ENCODE measurements around the gene FKBP15. TPM values are rescaled to one million over a fixed set of nuclear protein-coding genes. Genes with fewer than 3 reads are reported as not detected.
"Not testable (repeated sequence)": the region's sequence is repeated elsewhere in the genome, so short reads cannot be mapped to it uniquely, and the experiment has no call there.

FKBP15 gene
- total RNA-seq, 1 experiment from 2014 or later, result 32.2 TPM

GRCh38 chr9:113150670-113151611 is 70.1 kb downstream of the FKBP15 start, which contains the start of gene SLC31A2:
SLC31A2 (plus strand) TSS chr9:113151007; CDS start chr9:113151075, 68 bp downstream.
- peak within 1 kb of the TSS; percentile 50 for H3K27ac Mint-ChIP-seq (ENCODE audit: low read depth, unreplicated experiment)
- ChIA-PET CTCF (interaction anchor here (0.6 to 4.2 kb wide), 10 partner anchors 13 to 316 kb away, joined by 3 to 30 read pairs (median 3); no protein-coding TSS in a partner anchor), POLR2A (interaction anchor here (0.6 to 4.6 kb wide), 9 partner anchors 8 to 259 kb away, joined by 3 to 50 read pairs (median 4); partner anchors contain the start of genes C9orf43, CDC26, FKBP15 and POLE3)
- TF ChIP-seq CTCF (IDR thresholded peaks at IDR 0.05; ENCODE audit: unreplicated experiment), result peak; percentile 22
- peak; percentile 83 for DNase-seq (ENCODE audit: unreplicated experiment)
- H3K27me3 Mint-ChIP-seq (ENCODE audit: insufficient read depth, unreplicated experiment), result peaks cover 10% of the 10 kb centered on the region
- H3K36me3 Mint-ChIP-seq (ENCODE audit: insufficient read depth, unreplicated experiment), result peaks cover 5% of the 10 kb centered on the region
- H3K4me1 Mint-ChIP-seq (ENCODE audit: insufficient read depth, unreplicated experiment), result peaks cover 27% of the 10 kb centered on the region
- intact Hi-C loops (cut with micrococcal nuclease), result loop anchor here (1.0 to 2.0 kb wide), 2 partner anchors 70 to 124 kb away; partner anchors contain the start of genes CDC26, FKBP15, PRPF4 and SLC31A1
- no TSS peak for BruUV-seq (replicated peaks)
- no peaks in the 10 kb centered on the region for H3K9me3 Mint-ChIP-seq (ENCODE audit: unreplicated experiment)
- H3K4me3 Mint-ChIP-seq (ENCODE audit: unreplicated experiment), result peak within 1 kb of the TSS; percentile 65

- H3K36me3 Mint-ChIP-seq (ENCODE audit: insufficient read depth, unreplicated experiment); BruUV-seq (replicated peaks); DNase-seq (ENCODE audit: unreplicated experiment); H3K27ac Mint-ChIP-seq (ENCODE audit: low read depth, unreplicated experiment); intact Hi-C loops (cut with micrococcal nuclease); H3K4me3 Mint-ChIP-seq (ENCODE audit: unreplicated experiment); H3K9me3 Mint-ChIP-seq (ENCODE audit: unreplicated experiment): not testable (repeated sequence)
- H3K4me1 Mint-ChIP-seq (ENCODE audit: insufficient read depth, unreplicated experiment), result peaks cover 21% of the 10 kb centered on the region
- peaks cover 24% of the 10 kb centered on the region for H3K27me3 Mint-ChIP-seq (ENCODE audit: insufficient read depth, unreplicated experiment)
- POLR2A ChIA-PET, result interaction anchor here (0.8 to 4.6 kb wide), 2 partner anchors 72 to 261 kb away, joined by 3 to 50 read pairs; partner anchors contain the start of genes C9orf43, FKBP15, POLE3 and SLC31A1
- CTCF ChIA-PET, result interaction anchor here (0.8 to 4.2 kb wide), 7 partner anchors 38 to 307 kb away, joined by 3 to 30 read pairs (median 3); no protein-coding TSS in a partner anchor
Measured at GRCh38 chr9:113149561-113149960, 71.5 kb downstream of the FKBP15 start.

DNA sequence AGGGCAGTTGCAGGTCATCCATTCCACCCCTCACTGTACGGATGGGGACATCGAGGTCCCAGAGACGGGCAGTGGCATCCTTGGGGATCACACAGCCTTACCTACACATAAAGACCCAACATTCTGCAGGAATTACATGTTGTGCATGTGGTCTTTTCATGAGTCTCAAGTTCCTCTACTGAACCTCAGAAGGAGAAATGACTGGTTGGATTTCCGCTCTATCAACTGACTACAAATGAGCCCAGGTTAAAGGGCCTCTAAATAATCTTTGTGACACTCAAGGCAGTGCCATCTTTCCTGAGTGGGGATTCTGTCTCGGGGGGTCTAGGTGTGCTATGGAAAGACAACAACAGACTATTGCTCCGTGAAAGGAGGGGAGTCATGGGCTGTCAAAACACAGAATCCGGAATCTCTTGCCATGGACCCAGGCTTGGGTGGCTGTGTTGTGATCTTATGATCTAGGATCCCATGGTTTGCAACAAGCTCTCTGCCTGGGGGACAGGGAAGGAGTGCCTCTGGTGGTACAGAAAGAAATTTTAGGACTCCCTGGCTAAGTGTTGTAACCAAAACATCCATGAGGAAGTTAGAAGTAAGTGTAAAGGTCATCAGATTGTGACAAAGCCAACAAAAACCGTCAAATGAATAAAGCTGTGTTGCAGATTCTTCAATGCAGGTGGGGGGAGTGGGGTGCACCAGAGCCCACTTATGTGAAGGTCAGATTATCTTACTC is 72.1 kb downstream of the FKBP15 start:
- no peaks in the 10 kb centered on the region for H3K36me3 Mint-ChIP-seq (ENCODE audit: insufficient read depth, unreplicated experiment)
- CTCF ChIA-PET, result interaction anchor here (0.8 to 4.2 kb wide), 5 partner anchors 37 to 306 kb away, joined by 3 to 30 read pairs (median 3); no protein-coding TSS in a partner anchor
- intact Hi-C loops (cut with micrococcal nuclease), result no loop called here
- H3K27ac Mint-ChIP-seq (ENCODE audit: low read depth, unreplicated experiment), result no peak overlapping the region
- no peak for TF ChIP-seq CTCF (IDR thresholded peaks at IDR 0.05; ENCODE audit: unreplicated experiment)
- H3K27me3 Mint-ChIP-seq (ENCODE audit: insufficient read depth, unreplicated experiment), result peaks cover 30% of the 10 kb centered on the region
- H3K4me1 Mint-ChIP-seq (ENCODE audit: insufficient read depth, unreplicated experiment), result peaks cover 19% of the 10 kb centered on the region
- POLR2A ChIA-PET, result no interaction called here
- no peak overlapping the region for H3K4me3 Mint-ChIP-seq (ENCODE audit: unreplicated experiment)
- BruUV-seq (replicated peaks), result no TSS peak
- DNase-seq (ENCODE audit: unreplicated experiment), result no peak
- H3K9me3 Mint-ChIP-seq (ENCODE audit: unreplicated experiment), result no peaks in the 10 kb centered on the region

DNA sequence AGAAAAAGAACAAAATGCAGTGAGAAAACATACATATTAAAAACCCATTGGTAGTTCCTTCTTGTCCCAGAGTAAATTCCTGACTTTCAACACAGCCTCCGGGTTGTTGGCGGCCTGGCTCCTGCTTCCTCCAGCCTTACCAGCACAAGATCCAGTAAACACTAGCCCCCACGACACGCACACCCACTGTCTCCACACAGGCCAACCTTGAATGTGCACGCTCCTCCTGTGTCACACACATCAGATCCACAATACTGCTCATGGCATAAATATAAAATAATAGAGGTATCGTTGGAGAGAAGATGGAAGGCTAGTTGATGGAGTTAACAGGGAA is 72.7 kb downstream of the FKBP15 start:
- Mint-ChIP-seq H3K9me3 (ENCODE audit: unreplicated experiment) (no peaks in the 10 kb centered on the region), H3K4me1 (ENCODE audit: insufficient read depth, unreplicated experiment) (peaks cover 18% of the 10 kb centered on the region), H3K27ac (ENCODE audit: low read depth, unreplicated experiment) (no peak overlapping the region), H3K27me3 (ENCODE audit: insufficient read depth, unreplicated experiment) (peaks cover 33% of the 10 kb centered on the region), H3K4me3 (ENCODE audit: unreplicated experiment) (no peak overlapping the region), H3K36me3 (ENCODE audit: insufficient read depth, unreplicated experiment) (no peaks in the 10 kb centered on the region)
- ChIA-PET CTCF (no interaction called here), POLR2A (no interaction called here)
- no TSS peak for BruUV-seq (replicated peaks)
- no peak for DNase-seq (ENCODE audit: unreplicated experiment)
- TF ChIP-seq CTCF (IDR thresholded peaks at IDR 0.05; ENCODE audit: unreplicated experiment), result no peak
- intact Hi-C loops (cut with micrococcal nuclease), result no loop called here
